ENCODE data around the gene TUBA4A.
A peak's percentile ranks its signal among the peaks of the same experiment; 100 is the strongest.
"Not testable (repeated sequence)": the region's sequence is repeated elsewhere in the genome, so short reads cannot be mapped to it uniquely, and the experiment has no call there.

TUBA4A gene

DNA sequence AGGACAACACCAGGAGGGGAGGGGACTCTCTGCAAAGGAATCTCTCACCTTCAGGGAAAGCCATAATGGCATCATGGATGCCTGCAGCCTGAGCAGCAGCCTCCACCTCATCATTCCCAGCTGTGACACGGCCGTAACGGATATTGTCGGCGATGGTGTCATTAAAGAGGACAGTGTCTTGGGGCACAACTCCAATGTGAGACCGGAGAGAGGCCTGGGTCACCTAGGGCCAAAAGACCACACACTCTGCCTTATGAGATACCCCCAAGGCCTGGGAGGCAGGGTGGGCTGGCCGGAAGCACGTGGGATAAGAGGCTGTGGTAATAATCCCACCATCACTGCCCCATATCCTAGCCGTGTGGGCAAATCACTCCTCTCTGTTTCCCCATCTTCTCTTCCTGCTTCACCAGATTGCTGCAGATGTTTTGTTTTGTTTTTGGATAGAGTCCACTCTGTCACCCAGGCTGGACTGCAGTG, 42.8 kb downstream of the TUBA4A start:
- no peak for DNase-seq (ENCODE audit: low read depth)

GRCh38 chr2:219210196-219210885, 43.4 kb downstream of the TUBA4A start:
- no peak for DNase-seq (ENCODE audit: low read depth)

DNA sequence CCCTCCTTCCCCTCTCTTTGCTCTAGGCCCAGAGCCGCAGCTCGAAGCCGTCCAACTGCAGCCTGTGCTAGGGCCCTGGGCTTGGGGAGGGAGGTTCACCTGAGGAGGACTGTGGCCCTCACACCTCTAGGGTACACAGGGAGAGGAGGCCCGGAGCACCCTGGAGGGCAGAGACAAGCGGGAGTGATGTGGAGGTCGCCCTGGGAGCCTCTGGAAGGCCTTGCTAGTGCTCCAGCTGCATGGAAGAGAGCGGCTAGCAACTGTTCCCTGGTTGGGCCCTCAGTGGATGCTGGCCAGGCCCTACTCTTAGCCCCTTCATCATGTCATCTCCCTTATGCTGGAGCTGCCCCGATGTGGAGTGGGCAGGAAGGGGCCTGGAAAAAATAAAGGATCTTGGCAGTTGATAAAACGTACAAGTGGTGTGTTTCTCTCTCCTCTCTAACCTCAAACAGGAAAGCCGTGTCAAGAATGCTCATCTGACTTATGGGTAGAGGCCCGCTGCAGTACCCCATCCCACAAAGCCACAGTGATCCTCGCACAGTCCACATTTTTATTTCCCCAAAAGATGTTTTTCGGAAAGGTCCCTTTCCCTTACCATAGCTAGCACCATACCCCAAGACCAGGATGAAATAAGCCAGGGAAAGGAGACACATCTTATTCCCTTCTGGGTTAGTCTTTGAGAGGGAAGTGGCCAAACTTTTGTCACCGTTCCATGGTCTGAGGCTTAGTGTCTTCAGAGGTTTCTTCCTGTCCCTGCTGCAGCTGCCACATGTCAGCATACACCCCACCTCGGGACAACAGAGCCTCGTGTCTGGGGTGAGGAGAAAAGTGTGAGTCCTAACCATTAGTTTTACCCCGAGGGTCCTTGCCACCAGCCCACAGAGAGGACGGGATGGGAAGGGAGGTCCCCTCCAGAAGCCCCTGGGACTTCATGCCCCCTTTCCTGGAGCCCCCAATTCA, 44.2 kb downstream of the TUBA4A start:
- no peak for DNase-seq (ENCODE audit: low read depth)

GRCh38 chr2:219207884-219208740, 45.6 kb downstream of the TUBA4A start:
- DNase-seq (ENCODE audit: low read depth) = no peak

DNA sequence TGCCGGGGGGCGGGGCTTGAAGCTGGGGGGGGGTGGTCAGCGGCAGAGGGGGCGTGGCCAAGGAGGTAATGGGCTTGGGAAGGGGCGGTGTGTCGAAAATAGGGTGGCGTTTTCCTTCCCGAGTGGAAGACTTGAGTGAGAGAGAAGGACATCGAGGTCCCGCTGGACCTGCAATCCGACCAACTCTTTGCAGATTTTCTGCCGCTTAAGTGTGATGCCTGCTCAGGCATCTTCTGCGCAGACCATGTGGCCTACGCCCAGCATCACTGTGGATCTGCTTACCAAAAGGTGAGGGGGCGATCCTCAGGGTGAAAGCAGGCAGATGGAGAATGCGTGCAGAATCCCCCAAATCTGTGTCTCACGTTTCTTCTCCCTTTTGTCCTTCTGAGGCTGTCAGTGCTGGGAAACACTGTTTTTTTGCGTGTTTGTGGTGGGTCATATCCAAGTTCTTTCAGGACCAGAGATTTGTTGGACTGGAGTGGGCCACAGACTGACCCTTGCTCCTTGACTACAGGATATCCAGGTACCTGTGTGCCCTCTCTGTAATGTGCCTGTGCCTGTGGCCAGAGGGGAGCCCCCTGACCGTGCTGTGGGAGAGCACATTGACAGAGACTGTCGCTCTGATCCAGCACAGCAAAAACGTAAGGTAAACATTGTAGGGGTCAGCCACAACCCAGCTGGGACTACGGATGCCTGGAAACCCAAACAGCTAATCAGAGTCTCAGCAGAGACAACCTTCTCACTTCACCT, 46.4 kb downstream of the TUBA4A start:
- DNase-seq (ENCODE audit: low read depth) = no peak

GRCh38 chr2:219206328-219207133, 47.2 kb downstream of the TUBA4A start, which contains the start of gene ZFAND2B:
ZFAND2B (plus strand) TSS chr2:219206782; CDS start chr2:219206988, 206 bp downstream.
- DNase-seq (ENCODE audit: low read depth) = peak; percentile 89

DNA sequence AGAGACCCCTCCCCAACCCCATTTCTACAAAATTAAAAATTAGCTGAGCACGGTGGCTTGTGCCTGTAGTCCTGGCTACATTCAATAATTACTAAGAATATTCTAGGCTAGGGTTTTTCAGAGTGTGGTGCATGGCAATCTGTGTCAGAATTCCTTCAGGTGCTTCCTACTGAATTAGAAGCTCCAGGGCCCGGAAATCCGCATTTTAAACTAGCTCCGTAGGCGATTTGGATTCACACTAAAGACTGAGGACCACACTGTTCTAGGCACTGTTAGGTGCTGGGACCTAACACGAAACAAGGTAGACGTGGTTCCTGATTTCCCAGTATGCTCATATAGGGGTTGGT, 47.8 kb downstream of the TUBA4A start:
- DNase-seq (ENCODE audit: low read depth) = no peak

GRCh38 chr2:219205165-219205538, 48.6 kb downstream of the TUBA4A start:
- DNase-seq (ENCODE audit: low read depth) = no peak

DNA sequence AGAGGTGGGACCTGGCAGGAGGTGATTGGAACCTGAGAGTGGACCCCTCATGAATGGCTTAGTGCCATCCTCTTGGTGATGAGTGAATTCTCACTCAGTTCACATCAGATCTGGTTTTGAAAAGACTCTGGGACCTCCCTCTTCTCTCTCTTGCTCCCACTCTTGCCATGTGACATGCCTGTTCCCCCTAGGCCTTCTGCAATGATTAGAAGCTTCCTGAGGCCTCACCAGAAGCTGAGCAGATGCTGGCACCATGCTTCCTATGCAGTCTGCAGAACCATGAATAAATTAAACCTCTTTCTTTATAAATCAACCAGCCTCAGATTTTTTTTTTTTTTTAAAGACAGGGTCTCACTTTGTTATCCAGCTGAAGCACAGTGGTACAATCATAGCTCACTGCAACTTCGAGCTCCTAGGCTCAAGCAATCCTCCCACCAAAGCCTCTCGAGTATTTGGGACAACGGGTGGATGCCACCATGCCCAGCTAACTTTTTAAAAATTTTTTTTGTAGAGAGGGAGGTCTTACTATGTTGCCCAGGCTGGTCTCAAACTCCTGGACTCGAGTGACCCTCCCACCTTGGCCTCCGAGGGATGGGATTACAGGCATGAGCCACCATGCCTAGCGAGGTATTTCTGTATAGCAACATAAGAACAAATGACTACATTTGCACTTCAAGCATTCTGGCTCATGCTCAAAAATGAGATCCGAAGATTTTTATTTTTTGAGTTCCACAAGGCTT, 49.1 kb downstream of the TUBA4A start:
- DNase-seq (ENCODE audit: low read depth) = no peak

DNA sequence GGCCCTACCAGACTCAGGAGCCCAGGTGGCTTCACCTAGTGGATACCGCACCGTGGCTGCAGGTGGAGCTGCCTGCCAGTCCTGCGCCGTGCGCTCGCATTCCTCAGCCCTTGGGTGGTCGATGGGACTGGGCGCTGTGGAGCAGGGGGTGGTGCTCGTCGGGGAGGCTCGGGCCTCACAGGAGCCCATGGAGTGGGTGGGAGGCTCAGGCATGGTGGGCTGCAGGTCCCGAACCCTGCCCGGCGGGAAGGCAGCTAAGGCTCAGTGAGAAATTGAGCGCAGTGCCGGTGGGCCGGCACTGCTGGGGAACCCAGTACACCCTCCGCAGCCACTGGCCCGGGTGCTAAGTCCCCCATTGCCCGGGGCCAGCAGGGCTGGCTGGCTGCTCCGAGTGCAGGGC, 52.4 kb downstream of the TUBA4A start:
- DNase-seq (ENCODE audit: low read depth) = not testable (repeated sequence)

DNA sequence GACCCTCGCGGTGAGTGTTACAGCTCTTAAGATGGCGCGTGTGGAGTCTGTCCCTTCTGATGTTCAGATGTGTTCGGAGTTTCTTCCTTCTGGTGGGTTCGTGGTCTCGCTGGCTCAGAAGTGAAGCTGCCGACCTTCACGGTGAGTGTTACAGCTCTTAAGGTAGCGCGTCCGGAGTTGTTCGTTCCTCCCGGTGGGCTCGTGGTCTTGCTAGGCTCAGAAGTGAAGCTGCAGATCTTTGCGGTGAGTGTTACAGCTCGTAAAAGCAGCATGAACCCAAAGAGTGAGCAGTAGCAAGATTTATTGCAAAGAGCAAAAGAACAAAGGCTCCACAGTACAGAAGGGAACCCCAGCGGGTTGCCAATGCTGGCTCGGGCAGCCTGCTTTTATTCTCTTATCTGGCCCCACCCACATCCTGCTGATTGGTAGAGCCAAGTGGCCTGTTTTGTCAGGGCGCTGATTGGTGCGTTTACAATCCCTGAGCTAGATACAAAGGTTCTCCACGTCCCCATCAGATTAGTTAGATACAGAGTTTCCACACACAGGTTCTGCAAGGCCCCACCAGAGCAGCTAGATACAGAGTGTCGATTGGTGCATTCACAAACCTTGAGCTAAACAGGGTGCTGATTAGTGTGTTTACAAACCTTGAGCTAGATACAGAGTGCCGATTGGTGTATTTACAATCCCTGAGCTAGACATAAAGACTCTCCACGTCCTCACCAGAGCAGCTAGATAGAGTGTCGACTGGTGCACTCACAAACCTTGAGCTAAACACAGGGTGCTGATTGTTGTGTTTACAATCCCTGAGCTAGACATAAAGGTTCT, 53.0 kb downstream of the TUBA4A start:
- peak; percentile 9 for DNase-seq (ENCODE audit: low read depth)

All from stimulated activated CD8-positive, alpha-beta memory T cell treated with anti-CD3 and anti-CD28 coated beads, Interleukin-12 subunit alpha, Interleukin-12 subunit beta, amount 100 ng/mL, for 1 hour (primary cell).